GM13977 (cell line): ENCODE measurements around the gene FRMD4A.

Source experiments
- DNase-seq: peaks from one replicate; pipeline ENCODE4 v3.0.0; 2012; ENCODE audit warnings: low spot score
- in situ Hi-C: fragments of 300-500 bp; cut with MboI; formaldehyde crosslinking; loops from one replicate; pipeline ENCODE4 v1.12.0; 2022; ENCODE audit warnings: low sequenced_read_pairs, low pct_unique_long_range_greater_than_20kb, mixed read lengths, inconsistent platforms; ENCODE audit not compliant: unreplicated experiment
- TF ChIP-seq, protein P1 (sequence below): IDR thresholded peaks from 2 replicates; pipeline ENCODE4 v1.5.1; 2012; ENCODE audit warnings: mild to moderate bottlenecking, control low read depth; ENCODE audit not compliant: insufficient read depth; ENCODE audit errors: extremely low read depth, missing control alignments

FRMD4A gene

DNA sequence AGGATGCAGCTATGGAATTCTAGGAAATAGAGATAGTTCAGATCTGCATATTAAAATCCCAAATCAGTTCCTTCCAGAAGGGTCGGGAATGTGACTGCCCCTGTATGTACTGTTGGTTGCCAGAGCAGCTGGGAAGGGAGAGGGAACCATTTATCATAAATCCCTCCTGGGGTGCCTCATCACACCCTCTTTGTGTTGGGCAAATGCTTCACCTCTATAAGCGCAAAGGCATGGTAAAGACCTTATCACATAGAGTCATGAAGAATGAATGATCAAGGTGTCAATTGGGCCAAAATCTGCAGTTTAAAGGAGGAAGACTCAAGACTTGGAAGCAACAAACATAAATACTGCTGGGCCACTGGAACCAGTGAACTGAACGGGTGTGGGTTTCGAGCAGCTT lies 65.0 kb downstream of the FRMD4A start:
- TF ChIP-seq, protein P1, sequence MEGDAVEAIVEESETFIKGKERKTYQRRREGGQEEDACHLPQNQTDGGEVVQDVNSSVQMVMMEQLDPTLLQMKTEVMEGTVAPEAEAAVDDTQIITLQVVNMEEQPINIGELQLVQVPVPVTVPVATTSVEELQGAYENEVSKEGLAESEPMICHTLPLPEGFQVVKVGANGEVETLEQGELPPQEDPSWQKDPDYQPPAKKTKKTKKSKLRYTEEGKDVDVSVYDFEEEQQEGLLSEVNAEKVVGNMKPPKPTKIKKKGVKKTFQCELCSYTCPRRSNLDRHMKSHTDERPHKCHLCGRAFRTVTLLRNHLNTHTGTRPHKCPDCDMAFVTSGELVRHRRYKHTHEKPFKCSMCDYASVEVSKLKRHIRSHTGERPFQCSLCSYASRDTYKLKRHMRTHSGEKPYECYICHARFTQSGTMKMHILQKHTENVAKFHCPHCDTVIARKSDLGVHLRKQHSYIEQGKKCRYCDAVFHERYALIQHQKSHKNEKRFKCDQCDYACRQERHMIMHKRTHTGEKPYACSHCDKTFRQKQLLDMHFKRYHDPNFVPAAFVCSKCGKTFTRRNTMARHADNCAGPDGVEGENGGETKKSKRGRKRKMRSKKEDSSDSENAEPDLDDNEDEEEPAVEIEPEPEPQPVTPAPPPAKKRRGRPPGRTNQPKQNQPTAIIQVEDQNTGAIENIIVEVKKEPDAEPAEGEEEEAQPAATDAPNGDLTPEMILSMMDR, result no peak
- in situ Hi-C loops, result no loop called here

DNA sequence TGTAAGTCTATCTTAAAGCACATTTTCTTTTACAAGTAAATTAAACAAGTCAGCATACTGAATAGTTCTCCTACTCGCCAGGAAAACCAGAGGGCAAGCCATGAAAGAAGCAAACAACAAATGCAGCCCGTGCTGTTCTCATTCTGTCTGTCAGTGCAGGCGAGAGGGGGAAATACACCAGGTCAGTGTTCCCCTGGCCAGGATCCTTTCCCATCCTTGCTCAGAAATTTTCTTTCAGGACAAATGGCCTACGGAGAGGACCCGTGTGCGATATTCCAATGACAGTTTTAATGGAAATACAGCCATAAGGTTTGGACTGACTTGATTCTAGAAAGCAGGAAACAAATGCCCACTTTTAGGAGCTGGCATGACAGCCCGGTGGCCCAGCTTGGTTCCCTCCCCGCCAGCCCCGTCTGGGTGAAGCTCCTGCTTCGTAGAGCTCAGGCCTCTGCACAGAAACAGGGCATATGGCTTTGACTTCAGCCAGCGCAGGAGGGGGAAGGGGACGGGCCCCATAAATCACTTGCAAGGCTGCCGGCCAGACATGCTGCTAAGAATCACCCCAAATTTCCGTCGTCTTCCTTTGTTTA lies 67.8 kb downstream of the FRMD4A start:
- no peak for DNase-seq
- TF ChIP-seq, protein P1, result no peak
- in situ Hi-C loops, result no loop called here

More for the DNA sequence above, 65.0 kb downstream of the FRMD4A start:
- DNase-seq, result no peak

DNA sequence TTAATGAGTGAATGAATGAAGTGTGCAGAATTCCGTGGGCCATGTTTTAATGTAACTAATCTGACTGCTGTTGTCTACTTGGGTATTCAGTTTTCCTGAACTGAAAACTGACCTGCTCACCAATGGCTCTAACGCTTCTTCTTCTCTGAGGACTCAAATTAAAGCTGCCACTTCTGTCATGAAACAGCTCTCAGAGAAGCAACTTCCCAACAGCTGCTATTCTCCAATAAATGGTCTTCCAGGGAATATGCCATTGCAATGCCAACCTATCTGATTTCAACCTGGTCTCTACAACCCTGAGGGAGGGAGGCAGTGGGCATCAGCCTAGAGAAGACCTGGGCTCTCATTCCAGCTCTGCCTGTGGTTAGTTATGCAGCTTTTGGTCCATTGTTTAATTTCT lies 69.4 kb downstream of the FRMD4A start:
- TF ChIP-seq, protein P1, result no peak
- in situ Hi-C loops, result no loop called here
- DNase-seq, result no peak

DNA sequence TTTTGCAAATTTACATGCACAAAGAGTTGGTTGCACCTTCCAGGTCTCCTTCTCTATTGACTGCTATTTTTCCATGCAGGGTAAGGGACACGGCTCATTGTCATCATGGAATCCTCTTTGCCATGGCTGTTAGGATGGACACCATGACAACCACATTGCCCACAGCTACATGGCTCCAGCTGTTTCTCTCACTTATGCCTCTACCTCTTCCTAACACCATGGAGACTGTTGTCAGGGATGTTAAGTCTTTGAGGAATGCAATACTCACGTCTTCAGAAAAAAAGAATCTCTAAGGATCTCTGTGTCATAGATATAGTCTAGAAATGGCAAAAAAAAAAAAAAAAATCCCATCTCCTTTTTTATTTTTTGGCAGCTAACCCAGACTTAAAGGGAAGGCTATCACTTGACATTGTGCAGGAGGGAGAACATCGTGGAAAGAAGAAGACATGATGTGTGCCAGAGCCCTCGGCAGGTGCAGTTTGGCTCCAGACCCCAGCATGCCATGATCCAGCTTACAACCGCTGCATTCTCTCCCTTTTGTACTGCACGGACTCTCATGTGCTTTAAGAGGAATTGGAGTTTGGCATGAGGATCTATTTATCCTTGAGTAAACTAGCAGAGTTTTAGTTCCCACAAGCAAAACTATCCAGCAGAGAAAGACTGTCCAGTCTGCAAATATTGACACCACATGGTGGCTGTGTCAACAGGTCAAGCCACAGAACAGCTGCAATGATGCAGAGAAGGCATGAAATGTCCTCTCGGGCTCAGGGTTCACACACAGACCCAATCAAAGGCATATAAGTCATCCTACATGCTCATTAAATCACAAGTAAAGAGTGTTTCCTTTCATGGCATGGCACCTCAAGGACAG lies 70.8 kb downstream of the FRMD4A start:
- TF ChIP-seq, protein P1, result no peak
- no peak for DNase-seq
- in situ Hi-C loops, result no loop called here

DNA sequence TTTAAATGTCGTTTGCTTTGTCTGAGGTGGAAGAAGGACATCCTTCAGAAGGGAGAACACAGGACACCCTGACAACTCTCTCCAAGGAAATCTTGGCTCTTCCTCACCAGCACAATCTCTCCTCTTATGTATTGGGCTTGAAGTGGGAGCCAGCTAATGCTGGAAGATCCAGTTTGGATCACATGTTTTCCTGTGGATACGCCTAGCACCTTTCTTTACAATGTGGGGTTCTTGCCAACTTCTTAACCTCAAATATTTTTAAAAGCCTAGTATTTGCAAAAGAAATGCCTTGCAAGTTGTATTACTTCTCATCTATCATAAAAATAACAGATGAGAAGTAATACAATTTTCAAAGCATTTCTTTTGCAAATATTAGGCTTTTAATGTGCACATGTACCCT lies 76.4 kb downstream of the FRMD4A start:
- in situ Hi-C loops, result no loop called here
- TF ChIP-seq, protein P1, result no peak
- no peak for DNase-seq

- DNase-seq, result no peak
- TF ChIP-seq, protein P1, result no peak
- in situ Hi-C loops, result no loop called here
These were observed 77.0 kb downstream of the FRMD4A start for GRCh38 chr10:14253711-14254110.
